K562 (cell line): Measurements from ENCODE around the gene KLK15. TPM values are rescaled to one million over a fixed set of nuclear protein-coding genes. Genes with fewer than 3 reads are reported as not detected.
A peak's percentile ranks its signal among the peaks of the same experiment; 100 is the strongest.

Source experiments
- ATAC-seq: fragments of 200-7000 bp; cut with Tn5 transposase; 3 replicates; pipeline ENCODE4 v1.9.1; 2020; ENCODE audit warnings: moderate library complexity
- BruUV-seq: library from RNA; stranded (reverse); fragments of 400-500 nt; replicated peaks from 2 replicates; lab custom pipeline; 2021; lab: Mats Ljungman, UMichigan
- CTCF ChIA-PET: fragments of 300-600 bp; formaldehyde crosslinking; extraction: SDS; loops from one replicate; lab custom pipeline; 2021; ENCODE audit warnings: low intra/inter-chr PET ratio; lab: Yijun Ruan, JAX
- POLR2A ChIA-PET: fragments of 300-600, 350-650 bp; sonication (Branson Sonifier 250); formaldehyde crosslinking; extraction: SDS; loops from one replicate; lab custom pipeline; 2021; ENCODE audit warnings: antibody characterized with exemption, inconsistent platforms; lab: Yijun Ruan, JAX
- DNase-seq, 4 experiments: peaks; one replicate each; pipeline versions ENCODE4 v3.0.0 to v3.0.0-alpha.2; 2011 to 2018; ENCODE audit warnings: low spot score in 3 of 4, mixed read lengths in 3 of 4; ENCODE audit errors: extremely low read depth in 1 of 4
- FAIRE-seq: peaks from 2 replicates; lab custom pipeline; 2011; peaks lifted over from hg19 to GRCh38; lab: Jason Lieb, UNC
- H2AFZ ChIP-seq: 2 replicates; pipeline ENCODE4 v1.6.0; 2011; ENCODE audit warnings: low read depth, low read length, control low read depth, inconsistent platforms
- H3K27ac ChIP-seq: fragments of 200-600 bp; 3 replicates; pipeline ENCODE4 v1.8.0; 2011; ENCODE audit warnings: low read depth, mild to moderate bottlenecking, control low read depth, inconsistent platforms, low read length, moderate library complexity, mixed read lengths; ENCODE audit errors: extremely low read depth
- H3K27me3 ChIP-seq, 2 experiments: fragments of 300-600 bp in 1 of 2; 2 replicates in 1 of 2; 3 replicates in 1 of 2; pipeline versions ENCODE4 v1.6.0 to v1.8.0; 2011; ENCODE audit warnings: inconsistent platforms in 2 of 2, low read length in 2 of 2, mild to moderate bottlenecking in 1 of 2, mixed read lengths in 1 of 2, moderate library complexity in 1 of 2; ENCODE audit not compliant: control insufficient read depth in 2 of 2, insufficient read depth in 2 of 2
- H3K36me3 ChIP-seq: fragments of 300-600 bp; 3 replicates; pipeline ENCODE4 v1.8.0; 2011; ENCODE audit warnings: mild to moderate bottlenecking, low read length, inconsistent platforms; ENCODE audit not compliant: control insufficient read depth, insufficient read depth
- H3K4me1 ChIP-seq, 2 experiments: fragments of 200-600 bp in 1 of 2; replicated peaks in 1 of 2; 2 replicates in 1 of 2; 3 replicates in 1 of 2; pipeline versions ENCODE4 v1.5.1 to v1.8.0; 2011; ENCODE audit warnings: inconsistent platforms in 2 of 2, low read length in 2 of 2, mild to moderate bottlenecking in 1 of 2, mixed read lengths in 1 of 2, moderate library complexity in 1 of 2; ENCODE audit not compliant: control insufficient read depth in 2 of 2, insufficient read depth in 2 of 2
- H3K4me2 ChIP-seq: 2 replicates; pipeline ENCODE4 v1.6.1; 2011; ENCODE audit warnings: low read length, control low read depth, inconsistent platforms, mixed read lengths; ENCODE audit not compliant: insufficient read depth
- H3K4me3 ChIP-seq: fragments of 200-600 bp; sonication (generic), shearing (Covaris generic); 2 replicates; pipeline ENCODE4 v1.5.1; 2016; ENCODE audit warnings: control low read depth, inconsistent platforms
- H3K79me2 ChIP-seq: fragments of 200-600 bp; 3 replicates; pipeline ENCODE4 v1.8.0; 2011; ENCODE audit warnings: low read length, inconsistent platforms; ENCODE audit not compliant: control insufficient read depth, insufficient read depth
- H3K9ac ChIP-seq, 2 experiments: 2 replicates each; pipeline versions ENCODE4 v1.6.0 to v1.6.1; 2011; ENCODE audit warnings: low read depth in 2 of 2, low read length in 2 of 2, control low read depth in 1 of 2, inconsistent platforms in 1 of 2, mild to moderate bottlenecking in 1 of 2, mixed read lengths in 1 of 2; ENCODE audit not compliant: insufficient read depth in 1 of 2
- H3K9me1 ChIP-seq: one replicate; pipeline ENCODE4 v1.6.0; 2011; ENCODE audit warnings: inconsistent platforms, mild to moderate bottlenecking, low read length, moderate library complexity; ENCODE audit not compliant: control insufficient read depth, insufficient read depth
- H3K9me3 ChIP-seq: replicated peaks from 2 replicates; pipeline ENCODE4 v1.5.1; 2011; ENCODE audit warnings: low read depth, low read length, inconsistent platforms; ENCODE audit not compliant: control insufficient read depth, insufficient read depth
- H4K20me1 ChIP-seq: replicated peaks from 2 replicates; pipeline ENCODE4 v1.6.1; 2011; ENCODE audit warnings: low read length, inconsistent platforms, mixed read lengths; ENCODE audit not compliant: control insufficient read depth, insufficient read depth
- GABPB2 ChIP-seq: fragments of 250-450 bp; sonication (Bioruptor Pico); conservative IDR thresholded peaks from 2 replicates; pipeline ENCODE4 v1.5.1; 2021; ENCODE audit warnings: mild to moderate bottlenecking
- HMG20B ChIP-seq: fragments of 250-450 bp; sonication (Bioruptor Pico); IDR thresholded peaks from 2 replicates; pipeline ENCODE4 v1.5.0; 2021; ENCODE audit warnings: mild to moderate bottlenecking
- MIER1 ChIP-seq: fragments of 450-650 bp; IDR thresholded peaks from 2 replicates; pipeline ENCODE4 v1.6.1; 2016; ENCODE audit warnings: antibody characterized with exemption, mild to moderate bottlenecking, low read depth
- POLR2G ChIP-seq: fragments of 200-400 bp; formaldehyde crosslinking; IDR thresholded peaks from 2 replicates; pipeline ENCODE4 v1.6.1; 2017; ENCODE audit warnings: low read depth, mild to moderate bottlenecking, antibody characterized with exemption, low read length, moderate library complexity
- TFAP4 ChIP-seq: sonication (generic); formaldehyde crosslinking; IDR thresholded peaks from 2 replicates; pipeline ENCODE4 v1.8.0; 2022; ENCODE audit warnings: missing genetic modification reagents, mild to moderate bottlenecking, moderate library complexity, borderline replicate concordance
- WGBS: fragments of 100-300 bp; shearing (Covaris generic); methylation state at CpG from one replicate; pipeline ENCODE4 v1.1.6; 2016; ENCODE audit warnings: low coverage, mixed read lengths; ENCODE audit not compliant: insufficient coverage; ENCODE audit errors: missing lambda C conversion rate; 5-methylcytosine and 5-hydroxymethylcytosine counted together
- in situ Hi-C: fragments of 300-500 bp; cut with MboI; formaldehyde crosslinking; loops from 4 replicates; pipeline ENCODE4 v1.15.0; 2018; ENCODE audit warnings: inconsistent platforms, mixed read lengths
- intact Hi-C: fragments of 100-400 bp; cut with micrococcal nuclease; formaldehyde crosslinking; loops from 2 replicates; pipeline ENCODE4 v1.14.2; 2022
- polyA plus RNA-seq, 8 experiments: library from polyadenylated mRNA; depleted of rRNA in 4 of 8; stranded (reverse) in 5 of 8; unstranded in 3 of 8; fragments of >200 nt; fragmentation: Nextera tagmentation in 2 of 8; fragmentation: Illumina TruSeq in 1 of 8; extraction: Ambion mirVana in 2 of 8; extraction: Trizol in 1 of 8; gene quantifications; 2 replicates each; pipeline versions ENCODE4 v1.2.1 to v1.2.3, GENCODE V29; 2011 to 2014; ENCODE audit warnings: inconsistent platforms in 1 of 8, missing spikeins in 1 of 8
- total RNA-seq, 7 experiments: library from RNA; depleted of rRNA in 6 of 7; stranded (reverse); fragments of >200 nt in 6 of 7; fragmentation: Illumina TruSeq in 2 of 7; extraction: Trizol in 2 of 7; gene quantifications; 2 replicates each; pipeline versions ENCODE4 v1.2.1 to v1.2.3, GENCODE V29; 2011 to 2021; ENCODE audit warnings: low replicate concordance in 1 of 7

The KLK15 gene
- total and polyA plus RNA-seq, 9 of the 15 experiments (the other 6 are each of a cell fraction or from before 2014, with no cell fraction given): not detected

GRCh38 chr19:50790396-50790795 lies 43.0 kb downstream of the KLK15 start, which contains the start of gene ACP4:
Gene ACP4 (plus strand): TSS chr19:50790415. CDS start chr19:50790415, 0 bp downstream.
- H2AFZ ChIP-seq: no peak within 1 kb of the TSS

More at GRCh38 chr19:50790396-50790795, 43.0 kb downstream of the KLK15 start, which contains the start of gene ACP4:
- FAIRE-seq (no peak), DNase-seq (no peak), ATAC-seq (no peak)
- H3K36me3 ChIP-seq: peaks cover 3% of the 10 kb centered on the region; the same call in 1 of the 3 replicates
- TF ChIP-seq MIER1 (no peak), TFAP4 (CRISPR knock-in tag) (0 out of 2 replicates have a peak, but pooled peaks have one; percentile 23), HMG20B (CRISPR knock-in tag) (no peak), GABPB2 (no peak), POLR2G (peak; percentile 70)
- CTCF ChIA-PET: no interaction called here
- BruUV-seq: no TSS peak
- peak within 1 kb of the TSS in 1 of 2 experiments; percentile 21; a peak in 1 of 4 replicates for H3K9ac ChIP-seq
- no peaks in the 10 kb centered on the region for H3K9me3 ChIP-seq
- H3K4me2 ChIP-seq: no peak within 1 kb of the TSS
- no peaks in the 10 kb centered on the region for H3K27me3 ChIP-seq
- POLR2A ChIA-PET: interaction anchor here (0.6 to 0.9 kb wide), 3 partner anchors 12 to 1926 kb away, joined by 3 read pairs; no protein-coding TSS in a partner anchor
- 75% methylated on average over 13 of the region's 15 CpGs for WGBS
- H3K9me1 ChIP-seq: peaks cover 2% of the 10 kb centered on the region
- intact Hi-C loops (no loop called here), in situ Hi-C loops (loop anchor here (5.0 kb wide), 2 partner anchors 82 to 127 kb away; partner anchors contain the start of gene KLK2)
- H3K4me1 ChIP-seq: peaks cover 7 to 33% of the 10 kb centered on the region in 2 experiments; a peak in 4 of 5 replicates
- peaks cover 5% of the 10 kb centered on the region for H4K20me1 ChIP-seq
- no peaks in the 10 kb centered on the region for H3K79me2 ChIP-seq
- H3K4me3 ChIP-seq: no peak within 1 kb of the TSS
- H3K27ac ChIP-seq: no peak within 1 kb of the TSS
